IMR-90 (cell line): ENCODE results near the gene TP53TG5.

Experiments
- RFX5 ChIP-seq: IDR thresholded peaks from 2 replicates; pipeline ENCODE4 v1.8.0; 2012; ENCODE audit warnings: low read depth, mild to moderate bottlenecking, low read length, moderate library complexity
- SMC3 ChIP-seq: fragments of 150-350 bp; IDR thresholded peaks from 2 replicates; pipeline ENCODE4 v1.6.1; 2016; ENCODE audit warnings: low read depth, mild to moderate bottlenecking, antibody characterized with exemption, low read length, moderate library complexity

GRCh38 chr20:45341579-45341938 lies 36.6 kb downstream of the TP53TG5 start:
- TF ChIP-seq SMC3, result no peak
- TF ChIP-seq RFX5, result no peak
